IMR-90 (cell line): ENCODE data around the gene RBM42. TPM values are rescaled to one million over a fixed set of nuclear protein-coding genes. Genes with fewer than 3 reads are reported as not detected.

Source experiments
- ATAC-seq: fragments of 200-7000 bp; cut with Tn5 transposase; 2 replicates; pipeline ENCODE4 v1.9.1; 2020; ENCODE audit warnings: low read depth, mild to moderate bottlenecking, moderate library complexity
- BruUV-seq: library from RNA; stranded (reverse); fragments of 400-500 nt; replicated peaks from 2 replicates; lab custom pipeline; 2021; lab: Mats Ljungman, UMichigan
- CTCF ChIA-PET: fragments of 300-600 bp; formaldehyde crosslinking; extraction: SDS; loops from one replicate; lab custom pipeline; 2021; ENCODE audit warnings: antibody characterized with exemption; lab: Yijun Ruan, JAX
- POLR2A ChIA-PET: fragments of 300-600 bp; sonication (Branson Sonifier 250); formaldehyde crosslinking; loops from one replicate; lab custom pipeline; 2022; ENCODE audit warnings: antibody characterized with exemption; ENCODE audit not compliant: unreplicated experiment; lab: Charles Lee
- DNase-seq: peaks from one replicate; pipeline ENCODE4 v3.0.0; 2013
- H2AFZ ChIP-seq: replicated peaks from 2 replicates; pipeline ENCODE3; 2013; ENCODE audit warnings: low read length, mild to moderate bottlenecking; ENCODE audit not compliant: poor library complexity
- H2AK5ac ChIP-seq: 2 replicates; pipeline ENCODE4 v1.6.1; 2013; ENCODE audit warnings: low read depth, low read length, inconsistent platforms
- H2AK9ac ChIP-seq: replicated peaks from 2 replicates; pipeline ENCODE3; 2013; ENCODE audit warnings: mild to moderate bottlenecking, low read depth, low read length, moderate library complexity; ENCODE audit not compliant: poor library complexity
- H2BK120ac ChIP-seq: 2 replicates; pipeline ENCODE4 v1.6.1; 2013; ENCODE audit warnings: low read depth, low read length, inconsistent platforms
- H2BK15ac ChIP-seq: 3 replicates; pipeline ENCODE4 v1.6.1; 2013; ENCODE audit warnings: low read depth, low read length, inconsistent platforms
- H2BK20ac ChIP-seq: 2 replicates; pipeline ENCODE4 v1.6.1; 2013; ENCODE audit warnings: low read depth, mild to moderate bottlenecking, inconsistent platforms, low read length, moderate library complexity
- H2BK5ac ChIP-seq: 2 replicates; pipeline ENCODE4 v1.6.1; 2013; ENCODE audit warnings: mild to moderate bottlenecking, low read depth, low read length, inconsistent platforms; ENCODE audit not compliant: poor library complexity, severe bottlenecking
- H3K14ac ChIP-seq: replicated peaks from 2 replicates; pipeline ENCODE4 v1.6.1; 2013; ENCODE audit warnings: low read depth, low read length, inconsistent platforms
- H3K18ac ChIP-seq: 2 replicates; pipeline ENCODE4 v1.6.1; 2013; ENCODE audit warnings: low read depth, low read length, control low read depth
- H3K23ac ChIP-seq: 2 replicates; pipeline ENCODE4 v1.6.1; 2013; ENCODE audit warnings: low read depth, low read length, inconsistent platforms
- H3K27ac ChIP-seq: 2 replicates; pipeline ENCODE4 v1.5.1; 2013; ENCODE audit warnings: mild to moderate bottlenecking, control low read depth, low read length; ENCODE audit not compliant: insufficient read depth
- H3K27me3 ChIP-seq: 2 replicates; pipeline ENCODE4 v1.6.1; 2013; ENCODE audit warnings: low read length; ENCODE audit not compliant: control insufficient read depth, insufficient read depth
- H3K36me3 ChIP-seq: 2 replicates; pipeline ENCODE4 v1.6.1; 2013; ENCODE audit warnings: low read length, mixed read lengths; ENCODE audit not compliant: control insufficient read depth, insufficient read depth
- H3K4ac ChIP-seq: 2 replicates; pipeline ENCODE4 v1.6.1; 2013; ENCODE audit warnings: low read depth, low read length, inconsistent platforms
- H3K4me1 ChIP-seq: 2 replicates; pipeline ENCODE4 v1.6.1; 2013; ENCODE audit warnings: low read length, mixed read lengths; ENCODE audit not compliant: control insufficient read depth, insufficient read depth
- H3K4me2 ChIP-seq: 2 replicates; pipeline ENCODE4 v1.6.1; 2013; ENCODE audit warnings: low read depth, mild to moderate bottlenecking, control low read depth, low read length, moderate library complexity
- H3K4me3 ChIP-seq: 2 replicates; pipeline ENCODE4 v1.5.1; 2013; ENCODE audit warnings: low read depth, mild to moderate bottlenecking, control low read depth, low read length, moderate library complexity; ENCODE audit not compliant: insufficient read depth
- H3K56ac ChIP-seq: 2 replicates; pipeline ENCODE4 v1.6.1; 2013; ENCODE audit warnings: low read length, inconsistent platforms; ENCODE audit not compliant: insufficient read depth; ENCODE audit errors: extremely low read depth
- H3K79me1 ChIP-seq, 2 experiments: 2 replicates each; pipeline ENCODE4 v1.6.1; 2013; ENCODE audit warnings: low read length in 2 of 2, inconsistent platforms in 1 of 2, low read depth in 1 of 2
- H3K9ac ChIP-seq: 2 replicates; pipeline ENCODE4 v1.6.1; 2013; ENCODE audit warnings: low read depth, low read length, control low read depth
- H3K9me1 ChIP-seq: 2 replicates; pipeline ENCODE4 v1.6.1; 2013; ENCODE audit warnings: low read length, inconsistent platforms; ENCODE audit not compliant: insufficient read depth
- H3K9me3 ChIP-seq: 2 replicates; pipeline ENCODE4 v1.6.1; 2013; ENCODE audit warnings: low read length; ENCODE audit not compliant: control insufficient read depth, insufficient read depth
- H4K20me1 ChIP-seq: 2 replicates; pipeline ENCODE4 v1.6.1; 2013; ENCODE audit warnings: low read length, inconsistent platforms; ENCODE audit not compliant: insufficient read depth
- H4K5ac ChIP-seq: 2 replicates; pipeline ENCODE4 v1.6.1; 2013; ENCODE audit warnings: mild to moderate bottlenecking, low read depth, low read length, control low read depth
- H4K8ac ChIP-seq, 2 experiments: 2 replicates each; pipeline ENCODE4 v1.6.1; 2013; ENCODE audit warnings: low read depth in 2 of 2, low read length in 2 of 2, control low read depth in 1 of 2, inconsistent platforms in 1 of 2
- H4K91ac ChIP-seq: 2 replicates; pipeline ENCODE4 v1.6.1; 2013; ENCODE audit warnings: low read depth, low read length, inconsistent platforms; ENCODE audit not compliant: insufficient read depth
- BHLHE40 ChIP-seq: fragments of 150-350 bp; IDR thresholded peaks from 2 replicates; pipeline ENCODE4 v1.6.1; 2016; ENCODE audit warnings: mild to moderate bottlenecking, low read depth, low read length
- CEBPB ChIP-seq: IDR thresholded peaks from 2 replicates; pipeline ENCODE4 v1.6.1; 2012; ENCODE audit warnings: low read depth, low read length, improper control_type of control experiment
- CHD1 ChIP-seq: IDR thresholded peaks from 2 replicates; pipeline ENCODE4 v1.6.1; 2012; ENCODE audit warnings: low read depth, low read length, improper control_type of control experiment
- CTCF ChIP-seq: conservative IDR thresholded peaks from 2 replicates; pipeline ENCODE4 v1.5.1; 2012; ENCODE audit warnings: mild to moderate bottlenecking, low read depth, low read length, improper control_type of control experiment
- ELK1 ChIP-seq: fragments of 150-350 bp; IDR thresholded peaks from 2 replicates; pipeline ENCODE4 v1.6.1; 2016; ENCODE audit warnings: low read depth, mild to moderate bottlenecking, low read length, moderate library complexity, borderline replicate concordance
- FOS ChIP-seq: fragments of 150-350 bp; IDR thresholded peaks from 2 replicates; pipeline ENCODE4 v1.6.1; 2016; ENCODE audit warnings: low read depth, low read length
- MAFK ChIP-seq: IDR thresholded peaks from 2 replicates; pipeline ENCODE4 v1.6.1; 2012; ENCODE audit warnings: low read depth, low read length, improper control_type of control experiment
- MAZ ChIP-seq: IDR thresholded peaks from 2 replicates; pipeline ENCODE4 v1.6.1; 2012; ENCODE audit warnings: low read depth, mild to moderate bottlenecking, low read length, improper control_type of control experiment, moderate library complexity, borderline replicate concordance
- MXI1 ChIP-seq: IDR thresholded peaks from 2 replicates; pipeline ENCODE4 v1.6.1; 2012; ENCODE audit warnings: low read depth, mild to moderate bottlenecking, low read length, moderate library complexity, borderline replicate concordance
- NFE2L2 ChIP-seq: fragments of 150-350 bp; IDR thresholded peaks from 2 replicates; pipeline ENCODE4 v1.6.1; 2016; ENCODE audit warnings: low read depth, mild to moderate bottlenecking, low read length
- POLR2A ChIP-seq: IDR thresholded peaks from 2 replicates; pipeline ENCODE4 v1.6.1; 2012; ENCODE audit warnings: mild to moderate bottlenecking, low read depth, low read length
- RAD21 ChIP-seq: IDR thresholded peaks from 2 replicates; pipeline ENCODE4 v1.6.1; 2012; ENCODE audit warnings: low read length, improper control_type of control experiment
- RCOR1 ChIP-seq: IDR thresholded peaks from 2 replicates; pipeline ENCODE4 v1.6.1; 2012; ENCODE audit warnings: mild to moderate bottlenecking, low read length, improper control_type of control experiment; ENCODE audit not compliant: insufficient replicate concordance
- RFX5 ChIP-seq: IDR thresholded peaks from 2 replicates; pipeline ENCODE4 v1.8.0; 2012; ENCODE audit warnings: low read depth, mild to moderate bottlenecking, low read length, moderate library complexity
- SMC3 ChIP-seq: fragments of 150-350 bp; IDR thresholded peaks from 2 replicates; pipeline ENCODE4 v1.6.1; 2016; ENCODE audit warnings: low read depth, mild to moderate bottlenecking, antibody characterized with exemption, low read length, moderate library complexity
- USF2 ChIP-seq: fragments of 150-350 bp; IDR thresholded peaks from 2 replicates; pipeline ENCODE4 v1.6.1; 2017; ENCODE audit warnings: mild to moderate bottlenecking, antibody characterized with exemption, low read length, low read depth
- WGBS, 2 experiments: methylation state at CpG; one replicate each; pipeline versions ENCODE4 v1.1.5 to v1.1.7; 2013; ENCODE audit warnings: missing lambda C conversion rate in 2 of 2; ENCODE audit not compliant: insufficient read length in 1 of 2; ENCODE audit errors: extremely low coverage in 2 of 2; 5-methylcytosine and 5-hydroxymethylcytosine counted together
- dilution Hi-C: fragments of 300-500 bp; cut with HindIII; formaldehyde crosslinking; loops from one replicate; pipeline ENCODE4 v1.14.3; 2018; ENCODE audit warnings: low sequenced_read_pairs; ENCODE audit not compliant: unreplicated experiment
- in situ Hi-C: fragments of 300-500 bp; cut with MboI; formaldehyde crosslinking; loops from 3 replicates; pipeline ENCODE4 v1.14.3; 2019; ENCODE audit warnings: low sequenced_read_pairs, inconsistent platforms, mixed read lengths
- intact Hi-C: fragments of 100-400 bp; cut with micrococcal nuclease; formaldehyde crosslinking; loops from 2 replicates; pipeline ENCODE4 v1.10.0; 2022
- polyA plus RNA-seq, 3 experiments: library from polyadenylated mRNA; depleted of rRNA; stranded (reverse); fragments of >200 nt; gene quantifications; 2 replicates each; pipeline ENCODE4 v1.2.3, GENCODE V29; 2012; ENCODE audit warnings: low replicate concordance in 1 of 3
- total RNA-seq: library from RNA; depleted of rRNA; stranded (reverse); fragments of >200 nt; gene quantifications from 2 replicates; pipeline ENCODE4 v1.2.3, GENCODE V29; 2012

Gene RBM42
- total and polyA plus RNA-seq, 2 of the 4 experiments (the other 2 are of a cell fraction) = 19.0 to 41.5 TPM

GRCh38 chr19:35621708-35622107 lies 7.1 kb upstream of the RBM42 start:
- no peak overlapping the region for H3K4me2 ChIP-seq
- H2AK9ac ChIP-seq = no peak overlapping the region
- dilution Hi-C loops (no loop called here), in situ Hi-C loops (no loop called here), intact Hi-C loops (no loop called here)
- H2BK20ac ChIP-seq = no peak overlapping the region
- no peak overlapping the region for H3K56ac ChIP-seq
- H4K20me1 ChIP-seq = no peaks in the 10 kb centered on the region
- ChIA-PET POLR2A (no interaction called here), CTCF (no interaction called here)
- no peak overlapping the region for H3K18ac ChIP-seq
- no peak overlapping the region for H3K9ac ChIP-seq
- no peak overlapping the region for H2BK120ac ChIP-seq
- H3K36me3 ChIP-seq = peaks cover 5% of the 10 kb centered on the region; the same call in 1 of the 2 replicates
- no peak overlapping the region for H3K4ac ChIP-seq
- H3K4me3 ChIP-seq = no peak overlapping the region
- no peak for DNase-seq
- H3K9me3 ChIP-seq = no peaks in the 10 kb centered on the region
- no peaks in the 10 kb centered on the region for H3K4me1 ChIP-seq
- TF ChIP-seq SMC3 (no peak), CTCF (no peak), CEBPB (no peak), RCOR1 (no peak), RFX5 (no peak), RAD21 (no peak), MXI1 (no peak), MAZ (no peak), USF2 (no peak), FOS (no peak), CHD1 (no peak), ELK1 (no peak), NFE2L2 (no peak), BHLHE40 (no peak), POLR2A (no peak), MAFK (no peak)
- H3K27me3 ChIP-seq = no peaks in the 10 kb centered on the region
- no peak overlapping the region for H2BK15ac ChIP-seq
- H4K91ac ChIP-seq = no peak overlapping the region
- no peaks in the 10 kb centered on the region for H3K9me1 ChIP-seq
- H4K5ac ChIP-seq = no peak overlapping the region
- no TSS peak for BruUV-seq
- H3K23ac ChIP-seq = no peak overlapping the region
- ATAC-seq = no peak
- H3K27ac ChIP-seq = no peak overlapping the region
- H2AFZ ChIP-seq = no peak overlapping the region
- no peaks in the 10 kb centered on the region for H3K79me1 ChIP-seq
- no peak overlapping the region for H4K8ac ChIP-seq
- H2AK5ac ChIP-seq = no peak overlapping the region
- H3K14ac ChIP-seq = no peak overlapping the region
- H2BK5ac ChIP-seq = no peak overlapping the region
- no CpG with 5 or more reads among the region's 9 CpGs for WGBS, 2 experiments
